Cardiac muscle cell (in vitro differentiated cells and primary cell): ENCODE measurements around the gene NLRP12. TPM values are rescaled to one million over a fixed set of nuclear protein-coding genes. Genes with fewer than 3 reads are reported as not detected.

Source experiments
- DNase-seq, 2 donors: peaks; one replicate each; pipeline versions ENCODE4 v3.0.0 to v3.0.0-alpha.2; 2010 to 2017; ENCODE audit warnings: low read depth in 1 of 2, low spot score in 1 of 2
- H3K27ac ChIP-seq: fragments of 200-600 bp; sonication (generic); 2 replicates; pipeline ENCODE4 v1.5.1; 2016
- H3K27me3 ChIP-seq: fragments of 200-600 bp; sonication (generic); 2 replicates; pipeline ENCODE4 v1.6.0; 2016; ENCODE audit warnings: control low read depth
- H3K36me3 ChIP-seq: fragments of 200-600 bp; sonication (generic); 2 replicates; pipeline ENCODE4 v1.5.1; 2016; ENCODE audit warnings: control low read depth
- H3K4me1 ChIP-seq: fragments of 200-600 bp; sonication (generic); 2 replicates; pipeline ENCODE4 v1.8.1; 2017; ENCODE audit warnings: low read depth, mild to moderate bottlenecking, mixed run types
- H3K4me3 ChIP-seq: fragments of 200-600 bp; sonication (generic); 2 replicates; pipeline ENCODE4 v1.5.1; 2016; ENCODE audit warnings: mild to moderate bottlenecking
- H3K9me3 ChIP-seq: fragments of 200-600 bp; sonication (generic); 2 replicates; pipeline ENCODE4 v1.5.1; 2017; ENCODE audit warnings: low read depth, mild to moderate bottlenecking, control low read depth
- CTCF ChIP-seq: IDR thresholded peaks from 2 replicates; pipeline ENCODE4 v1.5.1; 2012; ENCODE audit warnings: low read depth, mild to moderate bottlenecking, low read length
- polyA plus RNA-seq: library from polyadenylated mRNA; unstranded; fragments of >200 nt; fragmentation: Nextera tagmentation; extraction: Ambion mirVana; gene quantifications from 2 replicates; pipeline ENCODE4 v1.2.1, GENCODE V29; 2016
- total RNA-seq: library from RNA; depleted of rRNA; stranded (reverse); fragments of >200 nt; gene quantifications from 2 replicates; pipeline ENCODE4 v1.2.3, GENCODE V29; 2016

The NLRP12 gene
- total and polyA plus RNA-seq, 2 experiments from 2014 or later = not detected

DNA sequence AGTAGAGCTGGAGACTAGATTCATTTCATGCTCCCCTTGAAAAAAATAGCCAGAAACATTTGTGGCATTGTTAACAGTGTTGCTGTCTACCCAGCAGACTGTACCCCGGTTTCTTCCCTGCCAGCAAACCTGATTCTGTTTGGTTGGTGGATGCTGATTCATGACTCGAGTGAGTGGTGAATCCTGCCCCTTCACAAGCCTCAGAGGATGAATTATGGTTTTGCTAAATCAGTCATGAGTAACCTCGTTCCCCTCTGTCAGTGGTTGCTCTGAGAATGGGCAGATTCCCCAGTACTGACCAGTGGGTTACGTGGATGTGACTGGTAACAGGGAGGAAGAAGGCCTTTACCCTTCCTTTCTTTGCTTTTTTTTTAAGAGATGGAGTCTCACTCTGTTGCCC is 10.1 kb downstream of the NLRP12 start:
- Histone ChIP-seq H3K36me3 (no peaks in the 10 kb centered on the region), H3K27me3 (no peaks in the 10 kb centered on the region), H3K9me3 (no peaks in the 10 kb centered on the region), H3K4me3 (no peak overlapping the region), H3K4me1 (no peaks in the 10 kb centered on the region), H3K27ac (no peak overlapping the region)
- peak in 1 of 2 donors; percentile 14 for DNase-seq
- TF ChIP-seq CTCF = no peak

DNA sequence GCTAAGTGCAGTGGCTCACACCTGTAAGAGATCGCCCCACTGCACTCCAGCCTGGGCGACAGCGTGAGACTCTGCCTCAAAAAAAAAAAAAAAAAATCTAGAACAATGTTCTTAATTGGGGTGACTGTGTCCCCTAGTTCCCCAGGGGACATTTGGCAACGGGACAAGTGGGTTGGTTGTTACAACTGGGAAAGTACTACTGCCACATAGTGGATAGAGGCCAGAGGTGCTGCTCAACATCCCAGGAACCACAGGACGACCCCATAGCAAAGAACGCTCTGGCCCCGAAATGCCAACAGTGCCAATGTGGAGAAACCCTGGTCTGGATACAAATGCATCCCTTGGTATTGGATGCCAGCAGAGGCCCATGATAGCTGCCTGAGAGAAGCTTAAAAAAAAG is 11.8 kb downstream of the NLRP12 start:
- H3K4me1 ChIP-seq = no peaks in the 10 kb centered on the region
- no peak overlapping the region for H3K4me3 ChIP-seq
- no peaks in the 10 kb centered on the region for H3K27me3 ChIP-seq
- no peaks in the 10 kb centered on the region for H3K36me3 ChIP-seq
- H3K9me3 ChIP-seq = no peaks in the 10 kb centered on the region
- peak in 1 of 2 donors; percentile 19 for DNase-seq
- no peak overlapping the region for H3K27ac ChIP-seq
- peak; percentile 25 for TF ChIP-seq CTCF

DNA sequence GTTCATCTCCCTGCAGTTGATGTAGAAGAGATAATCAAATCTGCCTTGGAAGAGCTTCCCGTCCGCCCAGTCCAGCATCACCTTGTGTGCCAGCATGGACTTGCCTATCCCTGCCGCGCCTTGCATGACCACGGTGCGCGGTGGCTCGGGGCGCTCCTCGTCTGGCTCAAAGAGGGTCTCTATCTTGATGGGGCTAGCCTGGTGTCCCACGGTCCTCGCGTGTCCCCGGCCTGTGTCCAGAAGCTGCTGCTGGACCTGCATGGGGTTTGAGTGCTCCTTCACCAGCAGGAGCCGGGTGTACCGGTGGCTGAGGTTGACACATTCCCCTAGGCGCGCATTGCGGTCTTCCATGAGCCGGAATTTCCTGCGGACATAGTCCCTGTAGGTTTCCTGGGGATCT is 13.2 kb downstream of the NLRP12 start:
- Histone ChIP-seq H3K36me3 (no peaks in the 10 kb centered on the region), H3K4me1 (no peaks in the 10 kb centered on the region), H3K4me3 (no peak overlapping the region), H3K9me3 (no peaks in the 10 kb centered on the region), H3K27me3 (no peaks in the 10 kb centered on the region), H3K27ac (no peak overlapping the region)
- TF ChIP-seq CTCF = no peak
- DNase-seq = no peak

DNA sequence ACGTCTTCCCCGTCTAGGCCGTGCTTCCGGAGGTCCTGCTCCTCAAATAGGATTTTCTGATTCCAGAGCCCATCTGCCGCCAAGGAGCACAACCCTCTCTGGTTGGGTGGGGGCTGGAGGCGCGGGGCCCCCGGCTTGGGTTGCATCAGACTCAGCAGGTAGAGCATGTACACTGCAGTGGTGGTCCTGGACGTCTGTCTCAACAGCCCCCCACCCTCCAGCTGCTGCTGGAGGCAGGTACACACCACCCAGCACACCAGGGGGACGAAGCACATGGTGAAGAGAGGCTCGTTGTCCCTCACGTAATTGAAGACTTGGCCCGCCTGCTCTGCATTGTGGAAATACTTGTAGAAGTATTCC is 13.9 kb downstream of the NLRP12 start:
- no peak for DNase-seq
- H3K4me3 ChIP-seq = no peak overlapping the region
- no peaks in the 10 kb centered on the region for H3K4me1 ChIP-seq
- TF ChIP-seq CTCF = no peak
- no peaks in the 10 kb centered on the region for H3K27me3 ChIP-seq
- no peak overlapping the region for H3K27ac ChIP-seq
- no peaks in the 10 kb centered on the region for H3K36me3 ChIP-seq
- H3K9me3 ChIP-seq = no peaks in the 10 kb centered on the region

- H3K4me3 ChIP-seq = no peak overlapping the region
- TF ChIP-seq CTCF = peak; percentile 22
- no peaks in the 10 kb centered on the region for H3K9me3 ChIP-seq
- no peaks in the 10 kb centered on the region for H3K4me1 ChIP-seq
- no peaks in the 10 kb centered on the region for H3K27me3 ChIP-seq
- no peak overlapping the region for H3K27ac ChIP-seq
- no peak for DNase-seq
- no peaks in the 10 kb centered on the region for H3K36me3 ChIP-seq
Observed at GRCh38 chr19:53809518-53810186, 14.5 kb downstream of the NLRP12 start.
